HEK293 (cell line): Measurements from ENCODE around the gene LARGE1.

ENCODE experiments used
- CTCF ChIA-PET: fragments of 350-600 bp; formaldehyde crosslinking; extraction: SDS; loops from one replicate; lab custom pipeline; 2021; ENCODE audit warnings: antibody characterized with exemption; lab: Yijun Ruan, JAX
- POLR2A ChIA-PET: fragments of 300-600 bp; formaldehyde crosslinking; extraction: SDS; loops from one replicate; lab custom pipeline; 2020; ENCODE audit warnings: antibody characterized with exemption, inconsistent platforms; lab: Yijun Ruan, JAX
- H3K27ac ChIP-seq: fragments of 200-500 bp; sonication (Bioruptor generic); 2 replicates; pipeline ENCODE4 v1.5.1; 2014; ENCODE audit warnings: low read depth, low read length, control low read depth, inconsistent platforms; ENCODE audit errors: extremely low read depth
- H3K36me3 ChIP-seq, 2 experiments: fragments of 200-500 bp in 1 of 2; sonication (Bioruptor generic) in 1 of 2; 1 replicate in 1 of 2; 2 replicates in 1 of 2; pipeline ENCODE4 v1.5.1; 2014 to 2017; ENCODE audit warnings: inconsistent platforms in 2 of 2, low read length in 2 of 2; ENCODE audit not compliant: control insufficient read depth in 2 of 2, insufficient read depth in 1 of 2
- H3K4me1 ChIP-seq: fragments of 200-500 bp; sonication (Bioruptor generic); 2 replicates; pipeline ENCODE4 v1.5.1; 2014; ENCODE audit warnings: mild to moderate bottlenecking, low read length, inconsistent platforms; ENCODE audit not compliant: control insufficient read depth, insufficient read depth
- H3K4me3 ChIP-seq: 2 replicates; pipeline ENCODE4 v1.5.1; 2011; ENCODE audit warnings: low read depth, mild to moderate bottlenecking, control low read depth, low read length, moderate library complexity
- H3K9me3 ChIP-seq: fragments of 200-500 bp; sonication (Bioruptor generic); 2 replicates; pipeline ENCODE4 v1.5.1; 2014; ENCODE audit warnings: low read depth, low read length, inconsistent platforms; ENCODE audit not compliant: control insufficient read depth, insufficient read depth
- AEBP2 ChIP-seq: fragments of 450-650 bp; formaldehyde crosslinking; IDR thresholded peaks from 2 replicates; pipeline ENCODE4 v1.5.1; 2016; ENCODE audit warnings: missing biosample characterization, missing genetic modification characterization, borderline replicate concordance
- GLI4 ChIP-seq: fragments of 450-650 bp; formaldehyde crosslinking; IDR thresholded peaks from 2 replicates; pipeline ENCODE4 v1.5.1; 2016; ENCODE audit warnings: missing biosample characterization, missing genetic modification characterization
- GLIS1 ChIP-seq: fragments of 450-650 bp; formaldehyde crosslinking; IDR thresholded peaks from 2 replicates; pipeline ENCODE4 v1.5.1; 2016; ENCODE audit warnings: missing biosample characterization, missing genetic modification characterization
- HOXD13 ChIP-seq: sonication (generic); formaldehyde crosslinking; IDR thresholded peaks from 2 replicates; pipeline ENCODE4 v1.8.0; 2022; ENCODE audit warnings: missing genetic modification reagents, borderline replicate concordance
- KLF8 ChIP-seq: fragments of 450-650 bp; formaldehyde crosslinking; IDR thresholded peaks from 2 replicates; pipeline ENCODE4 v1.5.1; 2016; ENCODE audit warnings: missing biosample characterization, missing genetic modification characterization
- PATZ1 ChIP-seq: fragments of 450-650 bp; formaldehyde crosslinking; IDR thresholded peaks from 2 replicates; pipeline ENCODE4 v1.5.1; 2016; ENCODE audit warnings: missing biosample characterization, missing genetic modification characterization
- SCRT2 ChIP-seq: fragments of 450-650 bp; formaldehyde crosslinking; IDR thresholded peaks from 2 replicates; pipeline ENCODE4 v1.5.1; 2016; ENCODE audit warnings: missing biosample characterization, missing genetic modification characterization
- SETDB1 ChIP-seq: IDR thresholded peaks from one replicate; pipeline ENCODE4 v1.6.1; 2017; ENCODE audit warnings: mild to moderate bottlenecking, low read length, moderate library complexity, mixed read lengths; ENCODE audit not compliant: insufficient read length
- SP3 ChIP-seq: fragments of 450-650 bp; formaldehyde crosslinking; IDR thresholded peaks from 2 replicates; pipeline ENCODE4 v1.5.1; 2016; ENCODE audit warnings: missing biosample characterization, missing genetic modification characterization
- ZBTB20 ChIP-seq: fragments of 450-650 bp; formaldehyde crosslinking; IDR thresholded peaks from 2 replicates; pipeline ENCODE4 v1.5.1; 2016; ENCODE audit warnings: missing biosample characterization, missing genetic modification characterization
- ZBTB7A ChIP-seq: fragments of 450-650 bp; formaldehyde crosslinking; IDR thresholded peaks from 2 replicates; pipeline ENCODE4 v1.5.1; 2016; ENCODE audit warnings: low read depth, missing biosample characterization, missing genetic modification characterization
- ZNF138 ChIP-seq: fragments of 450-650 bp; formaldehyde crosslinking; IDR thresholded peaks from 2 replicates; pipeline ENCODE4 v1.5.1; 2016; ENCODE audit warnings: missing biosample characterization, missing genetic modification characterization, borderline replicate concordance
- ZNF146 ChIP-seq: fragments of 450-650 bp; formaldehyde crosslinking; IDR thresholded peaks from 2 replicates; pipeline ENCODE4 v1.5.1; 2016; ENCODE audit warnings: missing biosample characterization, missing genetic modification characterization
- ZNF16 ChIP-seq: fragments of 450-650 bp; formaldehyde crosslinking; IDR thresholded peaks from 2 replicates; pipeline ENCODE4 v1.5.1; 2016; ENCODE audit warnings: low read depth, missing biosample characterization, missing genetic modification characterization
- ZNF202 ChIP-seq: fragments of 450-650 bp; formaldehyde crosslinking; IDR thresholded peaks from 2 replicates; pipeline ENCODE4 v1.5.1; 2016; ENCODE audit warnings: missing biosample characterization, missing genetic modification characterization, borderline replicate concordance
- ZNF223 ChIP-seq: fragments of 450-650 bp; formaldehyde crosslinking; IDR thresholded peaks from 2 replicates; pipeline ENCODE4 v1.5.1; 2016; ENCODE audit warnings: missing biosample characterization, missing genetic modification characterization
- ZNF26 ChIP-seq: fragments of 450-650 bp; formaldehyde crosslinking; IDR thresholded peaks from 2 replicates; pipeline ENCODE4 v1.5.1; 2016; ENCODE audit warnings: missing biosample characterization, missing genetic modification characterization
- ZNF324 ChIP-seq: fragments of 450-650 bp; formaldehyde crosslinking; IDR thresholded peaks from 2 replicates; pipeline ENCODE4 v1.5.1; 2016; ENCODE audit warnings: missing biosample characterization, missing genetic modification characterization
- ZNF580 ChIP-seq: fragments of 450-650 bp; formaldehyde crosslinking; IDR thresholded peaks from 2 replicates; pipeline ENCODE4 v1.5.1; 2016; ENCODE audit warnings: missing biosample characterization, missing genetic modification characterization
- ZNF654 ChIP-seq: fragments of 450-650 bp; formaldehyde crosslinking; IDR thresholded peaks from 2 replicates; pipeline ENCODE4 v1.5.1; 2016; ENCODE audit warnings: low read depth, missing biosample characterization, missing genetic modification characterization
- ZNF670 ChIP-seq: fragments of 450-650 bp; formaldehyde crosslinking; IDR thresholded peaks from 2 replicates; pipeline ENCODE4 v1.5.1; 2016; ENCODE audit warnings: missing biosample characterization, missing genetic modification characterization, low read depth
- ZNF692 ChIP-seq: fragments of 450-650 bp; formaldehyde crosslinking; IDR thresholded peaks from 2 replicates; pipeline ENCODE4 v1.5.1; 2016; ENCODE audit warnings: missing biosample characterization, missing genetic modification characterization
- ZNF776 ChIP-seq: fragments of 450-650 bp; formaldehyde crosslinking; IDR thresholded peaks from 2 replicates; pipeline ENCODE4 v1.5.0; 2017; ENCODE audit warnings: missing biosample characterization, missing genetic modification characterization, borderline replicate concordance
- ZNF785 ChIP-seq: fragments of 450-650 bp; formaldehyde crosslinking; IDR thresholded peaks from 2 replicates; pipeline ENCODE4 v1.5.1; 2016; ENCODE audit warnings: missing biosample characterization, missing genetic modification characterization

Gene LARGE1

GRCh38 chr22:33456511-33456910 lies 463.8 kb downstream of the LARGE1 start:
- no peaks in the 10 kb centered on the region for H3K36me3 ChIP-seq
- TF ChIP-seq ZNF692 (no peak), ZBTB7A (no peak), ZNF580 (tag by site-specific recombination) (no peak), ZNF776 (no peak), ZNF26 (no peak), ZNF138 (tag by site-specific recombination) (no peak), GLI4 (tag by site-specific recombination) (no peak)
- TF ChIP-seq, all 188 proteins: peak for 0
- ChIA-PET POLR2A (no interaction called here), CTCF (no interaction called here)
- H3K4me3 ChIP-seq: no peak overlapping the region
- no peaks in the 10 kb centered on the region for H3K9me3 ChIP-seq
- H3K4me1 ChIP-seq: no peaks in the 10 kb centered on the region
- no peak overlapping the region for H3K27ac ChIP-seq

- ChIA-PET CTCF (interaction anchor here (0.7 kb wide), 1 partner anchor 268 kb away, joined by 4 read pairs; no protein-coding TSS in a partner anchor), POLR2A (no interaction called here)
- H3K9me3 ChIP-seq: no peaks in the 10 kb centered on the region
- TF ChIP-seq KLF8 (no peak), HOXD13 (CRISPR knock-in tag) (no peak), AEBP2 (tag by site-specific recombination) (no peak), ZBTB20 (tag by site-specific recombination) (no peak), ZNF223 (tag by site-specific recombination) (no peak)
- TF ChIP-seq, all 188 proteins: peak for 0
- no peak overlapping the region for H3K4me3 ChIP-seq
- H3K27ac ChIP-seq: no peak overlapping the region
- H3K36me3 ChIP-seq: no peaks in the 10 kb centered on the region
- H3K4me1 ChIP-seq: no peaks in the 10 kb centered on the region
These were observed 465.2 kb downstream of the LARGE1 start for GRCh38 chr22:33455036-33455435.

- no peaks in the 10 kb centered on the region for H3K4me1 ChIP-seq
- ChIA-PET CTCF (interaction anchor here (0.6 to 1.0 kb wide), 2 partner anchors 16 to 641 kb away, joined by 3 read pairs; no protein-coding TSS in a partner anchor), POLR2A (no interaction called here)
- H3K27ac ChIP-seq: no peak overlapping the region
- H3K4me3 ChIP-seq: no peak overlapping the region
- no peaks in the 10 kb centered on the region for H3K36me3 ChIP-seq
- H3K9me3 ChIP-seq: no peaks in the 10 kb centered on the region
- TF ChIP-seq SCRT2 (tag by site-specific recombination) (no peak), ZNF202 (tag by site-specific recombination) (no peak), ZNF146 (tag by site-specific recombination) (no peak), ZNF785 (tag by site-specific recombination) (no peak), PATZ1 (tag by site-specific recombination) (no peak), ZNF654 (no peak), ZNF670 (tag by site-specific recombination) (no peak), ZNF16 (tag by site-specific recombination) (no peak), ZNF324 (tag by site-specific recombination) (no peak), SP3 (tag by site-specific recombination) (no peak), SETDB1 (peak; percentile 24), ZNF138 (tag by site-specific recombination) (no peak), GLIS1 (tag by site-specific recombination) (0 out of 2 replicates have a peak, but pooled peaks have one; percentile 18)
These were observed 468.3 kb downstream of the LARGE1 start for GRCh38 chr22:33451866-33452469.
